K562 (cell line): ENCODE results near the gene NPAS3. TPM values are rescaled to one million over a fixed set of nuclear protein-coding genes. Genes with fewer than 3 reads are reported as not detected.

ENCODE experiments used
- ATAC-seq: fragments of 200-7000 bp; cut with Tn5 transposase; 3 replicates; pipeline ENCODE4 v1.9.1; 2020; ENCODE audit warnings: moderate library complexity
- BruUV-seq: library from RNA; stranded (reverse); fragments of 400-500 nt; replicated peaks from 2 replicates; lab custom pipeline; 2021; lab: Mats Ljungman, UMichigan
- CTCF ChIA-PET: fragments of 300-600 bp; formaldehyde crosslinking; extraction: SDS; loops from one replicate; lab custom pipeline; 2021; ENCODE audit warnings: low intra/inter-chr PET ratio; lab: Yijun Ruan, JAX
- POLR2A ChIA-PET: fragments of 300-600, 350-650 bp; sonication (Branson Sonifier 250); formaldehyde crosslinking; extraction: SDS; loops from one replicate; lab custom pipeline; 2021; ENCODE audit warnings: antibody characterized with exemption, inconsistent platforms; lab: Yijun Ruan, JAX
- DNase-seq, 4 experiments: peaks; one replicate each; pipeline versions ENCODE4 v3.0.0 to v3.0.0-alpha.2; 2011 to 2018; ENCODE audit warnings: low spot score in 3 of 4, mixed read lengths in 3 of 4; ENCODE audit errors: extremely low read depth in 1 of 4
- FAIRE-seq: peaks from 2 replicates; lab custom pipeline; 2011; peaks lifted over from hg19 to GRCh38; lab: Jason Lieb, UNC
- H2AFZ ChIP-seq: 2 replicates; pipeline ENCODE4 v1.6.0; 2011; ENCODE audit warnings: low read depth, low read length, control low read depth, inconsistent platforms
- H3K27ac ChIP-seq: fragments of 200-600 bp; 3 replicates; pipeline ENCODE4 v1.8.0; 2011; ENCODE audit warnings: low read depth, mild to moderate bottlenecking, control low read depth, inconsistent platforms, low read length, moderate library complexity, mixed read lengths; ENCODE audit errors: extremely low read depth
- H3K27me3 ChIP-seq, 2 experiments: fragments of 300-600 bp in 1 of 2; 2 replicates in 1 of 2; 3 replicates in 1 of 2; pipeline versions ENCODE4 v1.6.0 to v1.8.0; 2011; ENCODE audit warnings: inconsistent platforms in 2 of 2, low read length in 2 of 2, mild to moderate bottlenecking in 1 of 2, mixed read lengths in 1 of 2, moderate library complexity in 1 of 2; ENCODE audit not compliant: control insufficient read depth in 2 of 2, insufficient read depth in 2 of 2
- H3K36me3 ChIP-seq: fragments of 300-600 bp; 3 replicates; pipeline ENCODE4 v1.8.0; 2011; ENCODE audit warnings: mild to moderate bottlenecking, low read length, inconsistent platforms; ENCODE audit not compliant: control insufficient read depth, insufficient read depth
- H3K4me1 ChIP-seq, 2 experiments: fragments of 200-600 bp in 1 of 2; replicated peaks in 1 of 2; 2 replicates in 1 of 2; 3 replicates in 1 of 2; pipeline versions ENCODE4 v1.5.1 to v1.8.0; 2011; ENCODE audit warnings: inconsistent platforms in 2 of 2, low read length in 2 of 2, mild to moderate bottlenecking in 1 of 2, mixed read lengths in 1 of 2, moderate library complexity in 1 of 2; ENCODE audit not compliant: control insufficient read depth in 2 of 2, insufficient read depth in 2 of 2
- H3K4me2 ChIP-seq: 2 replicates; pipeline ENCODE4 v1.6.1; 2011; ENCODE audit warnings: low read length, control low read depth, inconsistent platforms, mixed read lengths; ENCODE audit not compliant: insufficient read depth
- H3K4me3 ChIP-seq: fragments of 200-600 bp; sonication (generic), shearing (Covaris generic); 2 replicates; pipeline ENCODE4 v1.5.1; 2016; ENCODE audit warnings: control low read depth, inconsistent platforms
- H3K79me2 ChIP-seq: fragments of 200-600 bp; 3 replicates; pipeline ENCODE4 v1.8.0; 2011; ENCODE audit warnings: low read length, inconsistent platforms; ENCODE audit not compliant: control insufficient read depth, insufficient read depth
- H3K9ac ChIP-seq, 2 experiments: 2 replicates each; pipeline versions ENCODE4 v1.6.0 to v1.6.1; 2011; ENCODE audit warnings: low read depth in 2 of 2, low read length in 2 of 2, control low read depth in 1 of 2, inconsistent platforms in 1 of 2, mild to moderate bottlenecking in 1 of 2, mixed read lengths in 1 of 2; ENCODE audit not compliant: insufficient read depth in 1 of 2
- H3K9me1 ChIP-seq: one replicate; pipeline ENCODE4 v1.6.0; 2011; ENCODE audit warnings: inconsistent platforms, mild to moderate bottlenecking, low read length, moderate library complexity; ENCODE audit not compliant: control insufficient read depth, insufficient read depth
- H3K9me3 ChIP-seq: replicated peaks from 2 replicates; pipeline ENCODE4 v1.5.1; 2011; ENCODE audit warnings: low read depth, low read length, inconsistent platforms; ENCODE audit not compliant: control insufficient read depth, insufficient read depth
- H4K20me1 ChIP-seq: replicated peaks from 2 replicates; pipeline ENCODE4 v1.6.1; 2011; ENCODE audit warnings: low read length, inconsistent platforms, mixed read lengths; ENCODE audit not compliant: control insufficient read depth, insufficient read depth
- ATF7 ChIP-seq: fragments of 450-650 bp; IDR thresholded peaks from 2 replicates; pipeline ENCODE4 v1.7.1; 2014; ENCODE audit warnings: mild to moderate bottlenecking, moderate library complexity
- GATAD2A ChIP-seq: fragments of 450-650 bp; IDR thresholded peaks from 2 replicates; pipeline ENCODE4 v1.6.1; 2017
- HDGF ChIP-seq: fragments of 450-650 bp; IDR thresholded peaks from 2 replicates; pipeline ENCODE4 v1.6.1; 2016
- MAFF ChIP-seq: IDR thresholded peaks from 2 replicates; pipeline ENCODE4 v1.6.1; 2012; ENCODE audit warnings: low read length, improper control_type of control experiment
- NFIC ChIP-seq: fragments of 450-650 bp; IDR thresholded peaks from 2 replicates; pipeline ENCODE4 v1.6.1; 2017; ENCODE audit warnings: mild to moderate bottlenecking, inconsistent platforms
- NUFIP1 ChIP-seq: fragments of 450-650 bp; IDR thresholded peaks from 2 replicates; pipeline ENCODE4 v1.6.1; 2018; ENCODE audit not compliant: partially characterized antibody
- ZNF431 ChIP-seq: sonication (generic); formaldehyde crosslinking; IDR thresholded peaks from 2 replicates; pipeline ENCODE4 v1.8.0; 2022; ENCODE audit warnings: mild to moderate bottlenecking, missing genetic modification reagents
- WGBS: fragments of 100-300 bp; shearing (Covaris generic); methylation state at CpG from one replicate; pipeline ENCODE4 v1.1.6; 2016; ENCODE audit warnings: low coverage, mixed read lengths; ENCODE audit not compliant: insufficient coverage; ENCODE audit errors: missing lambda C conversion rate; 5-methylcytosine and 5-hydroxymethylcytosine counted together
- in situ Hi-C: fragments of 300-500 bp; cut with MboI; formaldehyde crosslinking; loops from 4 replicates; pipeline ENCODE4 v1.15.0; 2018; ENCODE audit warnings: inconsistent platforms, mixed read lengths
- intact Hi-C: fragments of 100-400 bp; cut with micrococcal nuclease; formaldehyde crosslinking; loops from 2 replicates; pipeline ENCODE4 v1.14.2; 2022
- polyA plus RNA-seq, 8 experiments: library from polyadenylated mRNA; depleted of rRNA in 4 of 8; stranded (reverse) in 5 of 8; unstranded in 3 of 8; fragments of >200 nt; fragmentation: Nextera tagmentation in 2 of 8; fragmentation: Illumina TruSeq in 1 of 8; extraction: Ambion mirVana in 2 of 8; extraction: Trizol in 1 of 8; gene quantifications; 2 replicates each; pipeline versions ENCODE4 v1.2.1 to v1.2.3, GENCODE V29; 2011 to 2014; ENCODE audit warnings: inconsistent platforms in 1 of 8, missing spikeins in 1 of 8
- total RNA-seq, 7 experiments: library from RNA; depleted of rRNA in 6 of 7; stranded (reverse); fragments of >200 nt in 6 of 7; fragmentation: Illumina TruSeq in 2 of 7; extraction: Trizol in 2 of 7; gene quantifications; 2 replicates each; pipeline versions ENCODE4 v1.2.1 to v1.2.3, GENCODE V29; 2011 to 2021; ENCODE audit warnings: low replicate concordance in 1 of 7
- TF ChIP-seq, protein P1 (sequence below): fragments of 250-450 bp; sonication (Bioruptor Pico); IDR thresholded peaks from 2 replicates; pipeline ENCODE4 v1.4.0; 2020; ENCODE audit warnings: borderline replicate concordance

Gene NPAS3
- total and polyA plus RNA-seq, 9 of the 15 experiments (the other 6 are each of a cell fraction or from before 2014, with no cell fraction given): 0.04 TPM; not detected in 8

DNA sequence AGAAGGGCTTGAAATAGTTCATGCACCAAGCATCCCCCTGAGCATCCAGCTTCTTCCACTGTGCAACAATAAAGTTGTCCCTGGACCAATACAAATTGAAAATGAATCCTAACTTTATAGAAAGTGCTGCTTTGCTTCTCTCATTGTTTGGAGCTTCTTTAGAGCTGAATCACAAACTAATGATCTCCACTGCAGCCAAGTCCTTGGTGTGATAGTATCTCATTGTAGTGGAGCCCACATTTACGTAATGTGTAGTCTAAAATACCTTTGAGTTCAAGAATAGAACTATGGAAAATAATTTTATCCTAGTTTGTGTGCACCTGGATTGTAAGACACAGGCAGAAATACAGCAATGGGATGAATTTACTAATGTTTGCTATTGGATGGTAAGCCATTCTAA lies 692.3 kb downstream of the NPAS3 start:
- no peak for TF ChIP-seq HDGF
- TF ChIP-seq NUFIP1: no peak
- TF ChIP-seq ZNF431: no peak
- TF ChIP-seq MAFF: no peak
- no peak for TF ChIP-seq ATF7
- TF ChIP-seq GATAD2A: no peak
- Histone ChIP-seq H2AFZ (no peak overlapping the region), H3K27ac (no peak overlapping the region), H3K9me3 (no peaks in the 10 kb centered on the region), H3K79me2 (no peaks in the 10 kb centered on the region), H3K9ac (no peak overlapping the region), H3K9me1 (no peaks in the 10 kb centered on the region), H3K36me3 (no peaks in the 10 kb centered on the region), H3K4me2 (no peak overlapping the region), H3K27me3 (no peaks in the 10 kb centered on the region), H4K20me1 (no peaks in the 10 kb centered on the region), H3K4me3 (no peak overlapping the region), H3K4me1 (no peaks in the 10 kb centered on the region)
- no TSS peak for BruUV-seq
- ChIA-PET POLR2A (no interaction called here), CTCF (no interaction called here)
- WGBS: 11% methylated on average over 1 of the region's 1 CpG
- in situ Hi-C loops (no loop called here), intact Hi-C loops (no loop called here)
- FAIRE-seq: no peak
- no peak for ATAC-seq
- DNase-seq: no peak

DNA sequence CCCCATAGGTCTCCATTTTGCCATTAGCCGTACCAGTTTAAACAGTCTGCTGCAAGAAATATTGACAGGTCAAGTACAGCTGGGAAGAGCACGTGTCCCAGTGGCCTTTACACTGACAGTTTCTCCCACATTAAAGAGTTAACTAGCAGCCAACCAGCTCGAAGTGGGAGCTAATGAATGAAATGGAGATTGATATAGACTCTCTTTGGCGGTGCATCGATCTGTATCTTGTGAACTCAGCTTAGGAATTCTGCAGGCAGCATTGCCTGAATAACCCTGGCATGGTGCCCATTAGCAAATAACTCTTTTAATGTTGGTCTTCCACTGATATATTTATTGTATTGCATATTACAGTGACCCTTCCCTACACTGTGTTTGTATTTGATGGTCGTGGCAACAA lies 692.8 kb downstream of the NPAS3 start:
- FAIRE-seq: no peak
- Histone ChIP-seq H3K9me3 (no peaks in the 10 kb centered on the region), H3K27me3 (no peaks in the 10 kb centered on the region), H3K27ac (no peak overlapping the region), H4K20me1 (no peaks in the 10 kb centered on the region), H2AFZ (no peak overlapping the region), H3K4me2 (no peak overlapping the region), H3K9me1 (no peaks in the 10 kb centered on the region), H3K79me2 (no peaks in the 10 kb centered on the region), H3K9ac (no peak overlapping the region), H3K4me3 (no peak overlapping the region), H3K36me3 (no peaks in the 10 kb centered on the region), H3K4me1 (no peaks in the 10 kb centered on the region)
- no peak for DNase-seq
- ChIA-PET POLR2A (no interaction called here), CTCF (no interaction called here)
- peak; percentile 20; the same call in 1 of the 2 replicates for TF ChIP-seq NFIC
- TF ChIP-seq, protein P1, sequence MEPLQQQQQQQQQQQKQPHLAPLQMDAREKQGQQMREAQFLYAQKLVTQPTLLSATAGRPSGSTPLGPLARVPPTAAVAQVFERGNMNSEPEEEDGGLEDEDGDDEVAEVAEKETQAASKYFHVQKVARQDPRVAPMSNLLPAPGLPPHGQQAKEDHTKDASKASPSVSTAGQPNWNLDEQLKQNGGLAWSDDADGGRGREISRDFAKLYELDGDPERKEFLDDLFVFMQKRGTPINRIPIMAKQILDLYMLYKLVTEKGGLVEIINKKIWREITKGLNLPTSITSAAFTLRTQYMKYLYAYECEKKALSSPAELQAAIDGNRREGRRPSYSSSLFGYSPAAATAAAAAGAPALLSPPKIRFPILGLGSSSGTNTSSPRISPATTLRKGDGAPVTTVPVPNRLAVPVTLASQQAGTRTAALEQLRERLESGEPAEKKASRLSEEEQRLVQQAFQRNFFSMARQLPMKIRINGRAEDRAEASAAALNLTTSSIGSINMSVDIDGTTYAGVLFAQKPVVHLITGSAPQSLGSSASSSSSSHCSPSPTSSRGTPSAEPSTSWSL: no peak
- ATAC-seq: no peak
- WGBS: 5% methylated on average over 6 of the region's 6 CpGs
- no TSS peak for BruUV-seq
- intact Hi-C loops (no loop called here), in situ Hi-C loops (no loop called here)
